Measurements from ENCODE around the gene CGB1. TPM values are rescaled to one million over a fixed set of nuclear protein-coding genes. Genes with fewer than 3 reads are reported as not detected.
"Not testable (repeated sequence)": the region's sequence is repeated elsewhere in the genome, so short reads cannot be mapped to it uniquely, and the experiment has no call there.

Gene CGB1
- total RNA-seq, 2 donors from 2014 or later: not detected

DNA sequence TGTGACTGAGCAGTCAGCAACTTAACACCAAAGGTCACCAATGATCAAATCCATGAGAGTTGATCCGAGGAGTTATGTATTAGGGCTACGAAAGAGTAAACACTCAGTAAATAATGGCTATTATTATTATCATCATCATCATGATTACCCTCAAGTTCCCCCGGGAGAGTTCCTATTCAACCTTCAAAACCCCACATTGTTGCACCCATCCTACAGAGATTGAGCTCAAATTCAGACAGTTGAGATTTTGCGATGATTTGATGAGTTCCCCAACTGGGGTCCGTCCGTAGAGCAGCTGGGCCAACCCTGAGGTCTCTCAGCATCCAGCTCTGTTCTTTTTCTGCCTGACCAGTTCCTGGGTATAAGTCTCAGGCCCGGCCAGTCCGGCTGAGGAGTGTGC, 1.4 kb upstream of the CGB1 start:
- intact Hi-C loops (cut with DNase I): not testable (repeated sequence)

DNA sequence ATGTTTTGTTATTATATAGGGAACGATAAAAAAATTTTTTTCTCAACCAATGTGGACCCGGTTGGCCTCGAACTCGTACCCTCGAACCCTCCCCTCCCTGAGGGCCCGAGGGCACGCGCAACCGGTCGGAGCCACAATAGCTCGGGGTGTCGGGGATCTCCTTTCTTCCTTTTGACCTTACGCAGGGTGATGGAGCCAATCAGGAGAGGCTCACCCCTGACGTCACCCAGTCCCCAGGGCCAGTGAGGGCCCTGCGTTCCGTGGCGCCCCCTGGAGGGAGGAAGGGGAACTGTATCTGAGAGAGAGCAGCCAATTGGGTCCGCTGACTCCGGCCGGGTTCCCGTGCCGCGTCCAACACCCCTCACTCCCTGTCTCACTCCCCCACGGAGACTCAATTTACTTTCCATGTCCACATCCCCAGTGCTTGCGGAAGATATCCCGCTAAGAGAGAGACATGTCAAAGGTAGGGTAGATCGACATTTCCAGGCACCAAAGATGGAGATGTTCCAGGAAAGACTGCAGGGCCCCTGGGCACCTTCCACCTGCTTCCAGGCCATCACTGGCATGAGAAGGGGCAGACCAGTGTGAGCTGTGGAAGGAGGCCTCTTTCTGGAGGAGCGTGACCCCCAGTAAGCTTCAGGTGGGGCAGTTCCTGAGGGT, 4.9 kb downstream of the CGB1 start, which contains the start of gene CGB2:
Gene CGB2 (plus strand): TSS at position 249 of the 660 bp plus-strand sequence. CDS start 206 bp downstream, at position 455.
- H3K36me3 ChIP-seq (replicated peaks in 1 of 2; ENCODE audit: insufficient read depth in 1 of 2, low read depth in 2 of 2); H3K9me3 ChIP-seq; intact Hi-C loops (cut with DNase I); H3K4me3 ChIP-seq; H3K27ac ChIP-seq; H3K27me3 ChIP-seq; H3K4me1 ChIP-seq: not testable (repeated sequence)
- DNase-seq (peak in 3 of 4 donors; percentile 50 to 71 (median 66)), ATAC-seq (peak; percentile 42)
- WGBS, 2 donors: 10 to 15% methylated on average over 17 to 28 of the region's 28 CpGs
- TF ChIP-seq, protein P1, sequence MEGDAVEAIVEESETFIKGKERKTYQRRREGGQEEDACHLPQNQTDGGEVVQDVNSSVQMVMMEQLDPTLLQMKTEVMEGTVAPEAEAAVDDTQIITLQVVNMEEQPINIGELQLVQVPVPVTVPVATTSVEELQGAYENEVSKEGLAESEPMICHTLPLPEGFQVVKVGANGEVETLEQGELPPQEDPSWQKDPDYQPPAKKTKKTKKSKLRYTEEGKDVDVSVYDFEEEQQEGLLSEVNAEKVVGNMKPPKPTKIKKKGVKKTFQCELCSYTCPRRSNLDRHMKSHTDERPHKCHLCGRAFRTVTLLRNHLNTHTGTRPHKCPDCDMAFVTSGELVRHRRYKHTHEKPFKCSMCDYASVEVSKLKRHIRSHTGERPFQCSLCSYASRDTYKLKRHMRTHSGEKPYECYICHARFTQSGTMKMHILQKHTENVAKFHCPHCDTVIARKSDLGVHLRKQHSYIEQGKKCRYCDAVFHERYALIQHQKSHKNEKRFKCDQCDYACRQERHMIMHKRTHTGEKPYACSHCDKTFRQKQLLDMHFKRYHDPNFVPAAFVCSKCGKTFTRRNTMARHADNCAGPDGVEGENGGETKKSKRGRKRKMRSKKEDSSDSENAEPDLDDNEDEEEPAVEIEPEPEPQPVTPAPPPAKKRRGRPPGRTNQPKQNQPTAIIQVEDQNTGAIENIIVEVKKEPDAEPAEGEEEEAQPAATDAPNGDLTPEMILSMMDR (IDR thresholded peaks at IDR 0.05): peak; percentile 12 to 62 (median 31)

More for the DNA sequence above, 1.4 kb upstream of the CGB1 start:
- not testable (repeated sequence) for H3K27me3 ChIP-seq; H3K4me1 ChIP-seq; H3K36me3 ChIP-seq (replicated peaks in 1 of 2; ENCODE audit: insufficient read depth in 1 of 2, low read depth in 2 of 2); H3K9me3 ChIP-seq; DNase-seq; H3K4me3 ChIP-seq; ATAC-seq; H3K27ac ChIP-seq
- 82 to 97% methylated on average over 8 of the region's 8 CpGs for WGBS, 2 donors

DNA sequence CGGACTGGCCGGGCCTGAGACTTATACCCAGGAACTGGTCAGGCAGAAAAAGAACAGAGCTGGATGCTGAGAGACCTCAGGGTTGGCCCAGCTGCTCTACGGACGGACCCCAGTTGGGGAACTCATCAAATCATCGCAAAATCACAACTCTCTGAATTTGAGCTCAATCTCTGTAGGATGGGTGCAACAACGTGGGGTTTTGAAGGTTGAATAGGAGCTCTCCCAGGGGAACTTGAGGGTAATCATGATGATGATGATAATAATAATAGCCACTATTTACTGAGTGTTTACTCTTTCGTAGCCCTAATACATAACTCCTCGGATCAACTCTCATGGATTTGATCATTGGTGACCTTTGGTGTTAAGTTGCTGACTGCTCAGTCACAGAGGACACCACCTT, 6.4 kb downstream of the CGB1 start:
- not testable (repeated sequence) for ATAC-seq

DNA sequence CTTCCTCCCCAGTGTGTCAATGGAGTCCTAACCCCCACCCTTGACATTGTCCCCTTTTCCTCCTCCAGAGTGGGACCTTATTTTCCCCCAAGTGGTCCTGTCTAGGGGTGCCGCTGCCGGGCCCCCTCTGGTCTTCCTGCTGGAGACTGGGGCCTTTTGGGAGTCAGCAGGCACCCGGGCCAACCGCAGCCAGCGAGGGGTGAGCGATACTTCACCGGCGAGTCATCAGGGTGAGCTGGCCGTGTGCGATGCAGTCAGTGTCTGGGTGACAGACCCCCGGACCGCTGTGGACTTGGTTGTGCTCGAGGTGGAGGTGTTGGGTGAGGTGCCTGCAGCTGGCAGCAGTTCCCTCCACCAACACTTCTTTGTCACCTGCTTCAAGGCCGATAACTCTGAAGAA, 6.9 kb downstream of the CGB1 start:
- H3K4me1 ChIP-seq; H3K27ac ChIP-seq; H3K27me3 ChIP-seq; H3K9me3 ChIP-seq; H3K4me3 ChIP-seq; intact Hi-C loops (cut with DNase I); DNase-seq; ATAC-seq; H3K36me3 ChIP-seq (replicated peaks in 1 of 2; ENCODE audit: insufficient read depth in 1 of 2, low read depth in 2 of 2): not testable (repeated sequence)
- 79 to 83% methylated on average over 3 to 14 of the region's 14 CpGs for WGBS, 2 donors

More for the DNA sequence above, 6.4 kb downstream of the CGB1 start:
- H3K4me3 ChIP-seq; H3K27ac ChIP-seq; DNase-seq; H3K4me1 ChIP-seq; H3K9me3 ChIP-seq; intact Hi-C loops (cut with DNase I); H3K36me3 ChIP-seq (replicated peaks in 1 of 2; ENCODE audit: insufficient read depth in 1 of 2, low read depth in 2 of 2); H3K27me3 ChIP-seq: not testable (repeated sequence)
- WGBS, 2 donors: 79 to 83% methylated on average over 5 to 6 of the region's 8 CpGs

DNA sequence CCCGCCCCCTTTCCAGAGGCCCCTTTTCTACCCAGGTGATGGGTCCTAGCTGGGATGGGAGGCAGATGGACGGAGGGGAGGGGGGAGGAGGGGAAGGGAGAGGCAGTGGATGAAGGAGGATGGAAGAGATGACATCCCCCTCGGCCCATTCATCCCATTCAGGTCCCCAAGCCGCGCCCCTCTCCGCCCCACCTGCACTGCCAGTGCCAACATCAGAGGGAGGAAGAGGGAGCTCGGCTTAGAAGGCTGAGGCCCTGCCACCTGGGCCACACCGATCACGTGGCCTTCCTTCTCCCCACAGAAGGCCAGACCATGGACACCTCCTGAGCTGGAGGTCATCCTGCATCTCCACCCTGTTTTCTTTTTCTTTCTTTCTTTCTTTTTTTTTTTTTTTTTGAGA, 8.0 kb downstream of the CGB1 start:
- H3K4me3 ChIP-seq; ATAC-seq; DNase-seq; H3K27me3 ChIP-seq; H3K9me3 ChIP-seq; H3K27ac ChIP-seq; H3K4me1 ChIP-seq; H3K36me3 ChIP-seq (replicated peaks in 1 of 2; ENCODE audit: insufficient read depth in 1 of 2, low read depth in 2 of 2); intact Hi-C loops (cut with DNase I): not testable (repeated sequence)
- 66 to 84% methylated on average over 8 of the region's 9 CpGs for WGBS, 2 donors

DNA sequence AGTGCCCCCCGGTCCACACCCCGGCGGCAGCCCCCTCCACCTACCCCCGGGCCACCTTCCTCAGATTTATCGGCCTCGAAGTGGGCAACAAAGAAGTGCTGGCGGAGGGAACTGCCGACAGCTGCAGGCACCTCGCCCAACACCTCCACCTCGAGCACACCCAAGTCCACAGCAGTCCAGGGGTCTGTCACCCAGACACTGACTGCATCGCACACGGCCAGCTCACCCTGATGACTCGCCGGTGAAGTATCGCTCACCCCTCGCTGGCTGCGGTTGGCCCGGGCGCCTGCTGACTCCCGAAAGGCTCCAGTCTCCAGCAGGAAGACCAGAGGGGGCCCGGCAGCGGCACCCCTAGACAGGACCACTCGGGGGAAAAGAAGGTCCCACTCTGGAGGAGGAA, 11.1 kb downstream of the CGB1 start:
- not testable (repeated sequence) for ATAC-seq

DNA sequence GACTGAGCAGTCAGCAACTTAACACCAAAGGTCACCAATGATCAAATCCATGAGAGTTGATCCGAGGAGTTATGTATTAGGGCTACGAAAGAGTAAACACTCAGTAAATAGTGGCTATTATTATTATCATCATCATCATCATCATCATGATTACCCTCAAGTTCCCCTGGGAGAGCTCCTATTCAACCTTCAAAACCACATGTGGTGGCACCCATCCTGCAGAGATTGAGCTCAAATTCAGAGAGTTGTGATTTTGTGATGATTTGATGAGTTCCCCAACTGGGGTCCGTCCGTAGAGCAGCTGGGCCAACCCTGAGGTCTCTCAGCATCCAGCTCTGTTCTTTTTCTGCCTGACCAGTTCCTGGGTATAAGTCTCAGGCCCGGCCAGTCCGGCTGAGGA, 11.6 kb downstream of the CGB1 start:
- DNase-seq; H3K9me3 ChIP-seq; H3K4me1 ChIP-seq; H3K4me3 ChIP-seq; H3K27me3 ChIP-seq; intact Hi-C loops (cut with DNase I); H3K36me3 ChIP-seq (replicated peaks in 1 of 2; ENCODE audit: insufficient read depth in 1 of 2, low read depth in 2 of 2); H3K27ac ChIP-seq; ATAC-seq: not testable (repeated sequence)
- 60 to 79% methylated on average over 2 to 4 of the region's 6 CpGs for WGBS, 2 donors

More for the DNA sequence above, 11.1 kb downstream of the CGB1 start:
- H3K4me3 ChIP-seq; H3K36me3 ChIP-seq (replicated peaks in 1 of 2; ENCODE audit: insufficient read depth in 1 of 2, low read depth in 2 of 2); H3K9me3 ChIP-seq; H3K27me3 ChIP-seq; H3K4me1 ChIP-seq; DNase-seq; intact Hi-C loops (cut with DNase I); H3K27ac ChIP-seq: not testable (repeated sequence)
- WGBS, 2 donors: 48 to 68% methylated on average over 5 to 17 of the region's 23 CpGs

DNA sequence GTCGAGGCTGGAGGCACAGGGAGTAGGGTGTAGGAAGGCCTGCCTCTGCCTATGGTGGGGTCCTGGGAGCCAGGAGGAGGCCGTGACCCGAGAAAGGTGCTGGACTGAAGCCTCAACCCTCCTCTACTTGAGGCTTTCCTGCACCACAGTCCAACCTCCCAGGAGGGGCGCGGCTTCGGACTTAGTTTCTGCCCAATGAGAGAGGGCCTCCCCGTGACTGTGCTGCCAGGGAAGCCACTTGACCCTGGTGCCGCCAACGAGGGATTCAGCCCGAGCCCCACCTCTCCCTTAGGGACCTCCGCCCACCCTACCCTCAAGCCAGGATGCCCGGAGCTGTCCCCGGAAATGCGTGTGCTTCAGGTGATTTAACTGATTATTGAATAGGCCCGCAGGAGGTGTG, 12.5 kb downstream of the CGB1 start, which contains the start of gene CGB3:
Gene CGB3 (minus strand): TSS at position 101 of the 400 bp plus-strand sequence. CDS start 362 bp downstream, outside the sequence.
- DNase-seq; intact Hi-C loops (cut with DNase I); H3K36me3 ChIP-seq (replicated peaks in 1 of 2; ENCODE audit: insufficient read depth in 1 of 2, low read depth in 2 of 2); H3K4me3 ChIP-seq; H3K27me3 ChIP-seq; H3K27ac ChIP-seq; H3K9me3 ChIP-seq; ATAC-seq: not testable (repeated sequence)
- WGBS, 2 donors: 57 to 59% methylated on average over 2 to 13 of the region's 15 CpGs
- peaks cover 12% of the 10 kb centered on the region for H3K4me1 ChIP-seq
